Hypothalamus (tissue), 51 donors: ENCODE results near the gene CDC20.
"Not testable (repeated sequence)": the region's sequence is repeated elsewhere in the genome, so short reads cannot be mapped to it uniquely, and the experiment has no call there.

Experiments
- DNase-seq, 51 donors: peaks; one replicate each; lab custom pipeline; 2025; lab: John Stamatoyannopoulos, UW

The CDC20 gene

GRCh38 chr1:43377831-43378230 lies 19.1 kb downstream of the CDC20 start:
- DNase-seq, result no peak

- DNase-seq, result no peak
Measured at GRCh38 chr1:43379476-43379875, 20.7 kb downstream of the CDC20 start.

DNA sequence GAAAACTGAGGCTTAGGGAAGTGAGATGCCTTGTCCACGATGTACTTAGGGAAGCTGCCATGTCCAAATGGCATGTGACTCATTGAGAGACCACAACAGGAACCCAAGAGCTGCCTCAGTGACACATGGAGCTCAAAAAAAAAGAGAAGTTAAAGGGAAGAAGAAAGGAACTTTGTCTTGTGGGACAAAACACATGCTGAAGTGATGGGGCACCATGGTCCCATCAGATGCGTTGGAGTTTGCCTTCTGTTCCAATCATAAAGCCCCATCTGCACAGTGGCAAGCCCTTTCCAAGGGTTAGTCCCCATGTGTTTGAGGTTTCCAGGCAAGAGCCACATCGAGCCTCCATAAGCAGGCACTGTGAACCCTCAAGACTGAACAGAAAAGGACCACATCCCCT lies 22.8 kb downstream of the CDC20 start:
- peak in 16 of 51 donors; percentile 11 to 86 (median 48) for DNase-seq

DNA sequence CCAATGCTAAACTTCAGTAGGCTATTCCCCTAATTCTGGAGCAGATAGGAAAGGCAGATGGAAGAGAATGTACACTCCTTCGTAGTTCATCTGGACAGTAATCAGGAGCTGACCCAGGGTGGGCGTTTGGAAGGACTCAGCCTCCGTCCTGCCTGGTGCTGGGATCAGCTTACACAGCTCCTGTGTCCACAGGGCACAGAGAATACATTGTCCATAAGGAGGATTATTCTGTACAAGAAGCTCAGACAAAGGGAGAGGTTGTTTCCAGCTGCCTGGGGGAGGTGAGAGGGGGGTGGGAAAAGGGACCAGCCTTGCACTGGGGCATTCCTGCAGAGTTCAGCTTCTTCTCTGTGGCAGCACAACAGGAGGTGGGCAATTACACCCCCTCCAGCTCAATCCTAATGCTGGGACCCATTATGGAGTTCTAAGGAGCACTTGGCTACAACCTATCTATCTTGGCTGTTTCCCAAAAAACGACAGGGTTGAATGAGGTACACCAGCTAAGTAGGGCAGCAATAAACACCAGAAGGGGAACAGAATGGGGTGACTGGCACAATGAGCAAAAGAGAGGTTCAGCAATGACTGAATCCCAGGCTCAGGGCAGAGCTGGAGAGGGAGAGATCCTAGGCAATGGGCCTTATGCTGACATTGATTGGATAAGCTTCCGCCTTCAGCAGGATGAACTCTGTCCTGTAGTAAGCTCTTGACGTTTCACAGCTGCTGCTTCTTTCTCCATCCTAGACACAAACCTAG lies 23.4 kb downstream of the CDC20 start:
- peak in 42 of 51 donors; percentile 6 to 91 (median 57) for DNase-seq

GRCh38 chr1:43383449-43383848 lies 24.7 kb downstream of the CDC20 start:
- DNase-seq, result peak in 30 of 51 donors; percentile 3 to 70 (median 27)

GRCh38 chr1:43386676-43387075 lies 27.9 kb downstream of the CDC20 start:
- no peak for DNase-seq

GRCh38 chr1:43387976-43388599 lies 29.3 kb downstream of the CDC20 start:
- no peak for DNase-seq

GRCh38 chr1:43388613-43389012 lies 29.8 kb downstream of the CDC20 start:
- DNase-seq, result no peak

DNA sequence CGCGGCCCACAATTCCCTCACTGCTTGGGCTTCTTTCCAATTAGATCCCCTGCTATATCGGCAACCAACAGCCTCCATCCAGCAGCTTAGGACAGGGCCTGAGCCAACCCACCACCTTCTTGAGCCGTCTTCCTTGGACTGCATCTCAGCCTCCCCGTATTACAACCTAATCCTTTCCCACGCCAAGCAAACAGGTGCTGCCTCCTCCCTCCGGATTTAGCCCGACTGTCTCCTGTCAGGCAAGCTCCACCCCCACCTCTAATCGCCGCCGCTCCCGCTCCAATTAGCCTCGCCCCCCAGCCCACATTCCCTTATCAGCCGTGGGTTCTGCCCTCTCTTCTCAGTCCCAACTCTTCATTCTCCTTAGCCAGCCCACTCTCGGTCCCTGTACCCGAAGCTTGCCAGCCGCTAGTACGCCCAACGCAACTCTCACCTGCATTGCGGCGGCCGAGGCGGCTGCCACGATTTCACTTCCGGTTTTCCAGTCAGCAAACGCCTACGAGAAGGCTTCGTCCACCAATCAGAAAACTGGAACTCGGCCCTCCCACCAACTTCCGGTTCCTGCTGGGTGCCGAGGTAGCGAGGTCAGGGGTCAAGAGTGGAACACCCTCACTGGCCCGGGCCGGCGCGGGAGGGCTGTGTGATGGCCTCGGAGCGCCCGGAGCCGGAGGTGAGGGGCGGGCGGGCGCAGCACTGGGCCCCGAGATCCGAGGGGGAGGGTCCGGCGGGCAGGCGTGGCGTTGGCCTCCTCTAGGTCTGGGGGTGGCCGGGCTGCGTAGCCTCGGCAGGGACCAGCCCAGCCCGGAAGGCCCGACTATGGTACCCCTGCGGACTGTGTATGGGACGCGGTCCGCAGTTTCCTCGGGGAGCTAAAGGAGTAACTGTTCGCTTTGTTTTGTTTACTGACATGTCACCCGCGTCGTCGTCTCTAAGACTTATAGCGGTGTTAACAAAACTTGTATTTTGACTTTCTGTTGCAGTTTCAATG lies 30.8 kb downstream of the CDC20 start, which contains the start of the genes MED8 and SZT2:
TSS of gene MED8 (minus strand) at position 475 of the 988 bp plus-strand sequence. CDS start at position 439, 36 bp downstream.
TSS of gene SZT2 (plus strand) at position 574 of the 988 bp plus-strand sequence. CDS start at position 644, 70 bp downstream.
- peak; percentile 66 to 98 (median 91) for DNase-seq

DNA sequence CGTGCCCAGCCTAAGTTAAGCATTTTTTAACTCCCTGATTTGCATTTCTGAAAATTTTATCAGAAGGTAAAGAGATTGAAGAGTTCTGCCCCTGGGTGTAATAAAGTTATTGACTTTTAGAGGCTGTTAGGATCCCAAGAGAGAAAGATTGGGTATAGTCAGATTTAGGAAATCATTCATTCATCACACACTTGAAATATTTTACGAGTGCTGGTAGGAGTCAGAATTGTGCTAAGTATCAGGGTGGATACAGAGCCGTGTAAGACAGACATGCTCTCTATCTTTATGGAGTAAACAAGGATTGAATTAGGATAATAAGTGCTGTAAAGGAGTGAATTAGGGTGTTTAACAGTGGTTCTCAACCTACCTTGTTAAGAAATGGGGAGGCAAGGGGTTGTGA lies 33.9 kb downstream of the CDC20 start:
- no peak for DNase-seq

DNA sequence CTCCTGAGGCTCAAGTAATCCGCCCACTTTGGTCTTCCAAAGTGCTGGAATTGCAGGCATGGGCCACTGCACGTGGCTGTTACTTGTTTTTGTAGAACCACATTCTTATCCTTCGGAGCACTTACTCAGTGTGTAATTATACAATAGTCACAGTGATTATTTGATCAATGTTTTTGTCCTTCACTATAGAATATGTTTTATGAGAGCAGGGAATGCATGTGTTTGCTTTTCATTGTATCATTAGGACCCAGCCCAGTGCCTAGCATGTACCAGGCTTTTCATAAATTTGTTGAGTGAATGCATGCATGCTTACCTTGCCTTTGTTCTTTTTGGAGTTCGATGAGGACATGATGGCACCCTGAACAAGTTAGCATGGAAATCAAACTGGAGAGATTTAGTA lies 36.7 kb downstream of the CDC20 start:
- no peak for DNase-seq

- no peak for DNase-seq
Measured at GRCh38 chr1:43396059-43396458, 37.3 kb downstream of the CDC20 start.

DNA sequence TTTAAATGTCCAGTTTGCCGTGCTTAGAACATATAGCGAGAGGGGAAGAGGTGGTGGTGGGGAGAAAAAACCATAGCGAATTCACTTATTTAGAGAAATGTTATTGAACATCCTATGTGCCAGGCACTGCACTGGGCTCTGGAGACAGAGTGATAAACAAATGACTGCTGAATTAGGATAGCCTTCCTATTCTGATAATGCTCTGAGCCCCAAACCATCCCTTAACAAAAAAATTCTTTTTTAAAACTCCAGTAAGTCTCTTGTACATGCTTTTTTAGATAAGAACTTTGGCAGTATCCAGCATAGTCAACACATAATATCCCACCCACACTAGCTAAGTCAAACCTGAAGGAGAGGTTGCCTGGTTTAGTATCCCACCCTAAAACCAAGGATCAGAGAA lies 39.4 kb downstream of the CDC20 start:
- no peak for DNase-seq

- DNase-seq, result not testable (repeated sequence)
Measured at GRCh38 chr1:43400441-43400840, 41.7 kb downstream of the CDC20 start.

- DNase-seq, result no peak
Measured at GRCh38 chr1:43402089-43402865, 43.5 kb downstream of the CDC20 start.

DNA sequence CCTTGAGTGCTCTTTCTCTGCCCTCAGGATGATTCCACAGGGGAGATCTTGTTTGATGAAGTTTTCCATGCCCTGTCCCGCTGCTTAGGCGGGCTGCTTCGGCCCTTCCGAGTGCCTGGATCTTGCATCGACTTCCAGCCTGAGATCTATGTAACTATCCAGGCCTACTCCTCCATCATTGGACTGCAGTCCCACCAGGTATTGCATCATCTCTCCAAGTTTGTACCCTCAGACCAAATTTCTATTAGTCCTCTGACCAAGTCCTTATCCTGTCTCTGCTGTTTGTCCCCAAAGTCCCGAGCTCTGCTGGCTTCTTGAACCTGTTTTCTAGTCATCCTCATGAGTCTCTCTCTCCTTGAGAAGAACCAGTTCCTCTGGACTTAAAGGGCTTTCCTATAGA lies 45.6 kb downstream of the CDC20 start:
- no peak for DNase-seq

- no peak for DNase-seq
Measured at GRCh38 chr1:43405219-43405875, 46.6 kb downstream of the CDC20 start.

DNA sequence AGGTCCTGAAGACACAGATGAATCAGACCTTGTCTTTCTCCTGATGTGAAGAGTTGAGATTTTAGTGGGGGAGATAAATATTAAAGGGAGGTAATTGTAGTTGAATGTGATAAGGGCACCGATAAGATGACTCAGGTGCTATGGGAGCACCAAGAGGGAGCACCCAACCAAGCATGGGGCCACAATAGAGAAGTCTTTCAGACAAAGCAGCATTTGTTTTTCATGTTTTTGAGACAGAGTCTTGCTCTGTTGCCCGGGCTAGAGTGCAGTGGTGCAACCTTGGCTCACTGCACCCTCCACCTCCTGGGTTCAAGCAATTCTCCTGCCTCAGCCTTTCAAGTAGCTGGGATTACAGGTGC lies 47.1 kb downstream of the CDC20 start:
- no peak for DNase-seq

- DNase-seq, result no peak
Measured at GRCh38 chr1:43410571-43410970, 51.8 kb downstream of the CDC20 start.
